GM12878 (cell line): ENCODE results near the gene SSBP4. TPM values are rescaled to one million over a fixed set of nuclear protein-coding genes. Genes with fewer than 3 reads are reported as not detected.

Source experiments
- BMI1 ChIP-seq: fragments of 450-650 bp; IDR thresholded peaks from 2 replicates; pipeline ENCODE4 v1.6.1; 2016; ENCODE audit warnings: mild to moderate bottlenecking, moderate library complexity, borderline replicate concordance
- CBFB ChIP-seq: IDR thresholded peaks from 2 replicates; pipeline ENCODE4 v1.6.1; 2016; ENCODE audit warnings: antibody characterized with exemption, low read depth
- CBX3 ChIP-seq: fragments of 200-600 bp; sonication (generic); IDR thresholded peaks from 2 replicates; pipeline ENCODE4 v1.6.1; 2016; ENCODE audit warnings: low read depth, borderline replicate concordance
- ETV6 ChIP-seq, 2 experiments: fragments of 450-650 bp in 1 of 2; IDR thresholded peaks in 1 of 2; conservative IDR thresholded peaks in 1 of 2; 2 replicates each; pipeline ENCODE4 v1.6.1; 2014; ENCODE audit warnings: antibody characterized with exemption in 1 of 2, borderline replicate concordance in 1 of 2, low read depth in 1 of 2, mild to moderate bottlenecking in 1 of 2, moderate library complexity in 1 of 2
- GATAD2B ChIP-seq: fragments of 450-650 bp; conservative IDR thresholded peaks from 2 replicates; pipeline ENCODE4 v1.6.1; 2017; ENCODE audit warnings: low read depth, mild to moderate bottlenecking, moderate library complexity
- HDGF ChIP-seq: fragments of 450-650 bp; IDR thresholded peaks from 2 replicates; pipeline ENCODE4 v1.6.1; 2016; ENCODE audit warnings: antibody characterized with exemption
- IRF4 ChIP-seq: IDR thresholded peaks from 2 replicates; pipeline ENCODE4 v1.6.1; 2011; ENCODE audit warnings: low read depth, low read length
- MEF2B ChIP-seq: fragments of 450-650 bp; IDR thresholded peaks from 2 replicates; pipeline ENCODE4 v1.6.1; 2018; ENCODE audit warnings: mild to moderate bottlenecking, moderate library complexity; ENCODE audit not compliant: partially characterized antibody, poor library complexity, severe bottlenecking
- MXI1 ChIP-seq: fragments of 150-350 bp; IDR thresholded peaks from 2 replicates; pipeline ENCODE4 v1.6.1; 2011; ENCODE audit warnings: low read depth, mild to moderate bottlenecking, inconsistent platforms, low read length, improper control_type of control experiment
- NBN ChIP-seq: fragments of 450-650 bp; IDR thresholded peaks from 2 replicates; pipeline ENCODE4 v1.6.1; 2016
- POU2F2 ChIP-seq: IDR thresholded peaks from 3 replicates; pipeline ENCODE4 v1.6.1; 2011; ENCODE audit warnings: low read depth, mild to moderate bottlenecking, low read length, borderline replicate concordance
- RAD51 ChIP-seq: fragments of 450-650 bp; IDR thresholded peaks from 2 replicates; pipeline ENCODE4 v1.6.1; 2016; ENCODE audit warnings: moderate library complexity, mild to moderate bottlenecking, inconsistent platforms
- RB1 ChIP-seq: fragments of 450-650 bp; formaldehyde crosslinking; IDR thresholded peaks from 2 replicates; pipeline ENCODE4 v1.6.1; 2017; ENCODE audit warnings: mild to moderate bottlenecking, borderline replicate concordance
- RELA ChIP-seq: fragments of 450-650 bp; IDR thresholded peaks from 2 replicates; pipeline ENCODE4 v1.8.0; 2014; ENCODE audit warnings: borderline replicate concordance; ENCODE audit not compliant: partially characterized antibody
- RUNX3 ChIP-seq: IDR thresholded peaks from 2 replicates; pipeline ENCODE4 v1.6.1; 2012; ENCODE audit warnings: low read length, inconsistent platforms
- SIN3A ChIP-seq: IDR thresholded peaks from 2 replicates; pipeline ENCODE4 v1.6.1; 2012; ENCODE audit warnings: low read depth, low read length, improper control_type of control experiment
- SPI1 ChIP-seq: IDR thresholded peaks from 2 replicates; pipeline ENCODE4 v1.6.1; 2011; ENCODE audit warnings: low read depth, mild to moderate bottlenecking, low read length, moderate library complexity, borderline replicate concordance; ENCODE audit not compliant: insufficient read depth
- YY1 ChIP-seq: IDR thresholded peaks from 2 replicates; pipeline ENCODE4 v1.6.1; 2011; ENCODE audit warnings: low read depth, mild to moderate bottlenecking, low read length
- polyA plus RNA-seq, 11 experiments: library from polyadenylated mRNA; depleted of rRNA in 4 of 11; unstranded in 6 of 11; stranded (reverse) in 5 of 11; fragments of >200 nt; fragmentation: Nextera tagmentation in 4 of 11; fragmentation: Illumina TruSeq in 1 of 11; extraction: Ambion mirVana in 4 of 11; extraction: Trizol in 1 of 11; gene quantifications; 1 replicate in 1 of 11; 2 replicates in 10 of 11; pipeline versions ENCODE4 v1.2.1 to v1.2.3, GENCODE V29; 2011 to 2016; ENCODE audit warnings: inconsistent platforms in 2 of 11, missing spikeins in 2 of 11, low read depth in 1 of 11
- total RNA-seq, 4 experiments: library from RNA; depleted of rRNA in 3 of 4; stranded (reverse); fragments of >200 nt in 3 of 4; fragmentation: Illumina TruSeq in 1 of 4; extraction: Trizol in 1 of 4; gene quantifications; 2 replicates each; pipeline versions ENCODE4 v1.2.1 to v1.2.3, GENCODE V29; 2013 to 2021
- TF ChIP-seq, protein P1 (sequence below): fragments of 450-650 bp; IDR thresholded peaks from 2 replicates; pipeline ENCODE4 v1.6.1; 2016; ENCODE audit warnings: mild to moderate bottlenecking, moderate library complexity, borderline replicate concordance
- TF ChIP-seq, protein P2 (sequence below): fragments of 450-650 bp; IDR thresholded peaks from 2 replicates; pipeline ENCODE4 v1.6.1; 2017; ENCODE audit warnings: mild to moderate bottlenecking, moderate library complexity
- TF ChIP-seq, protein P3 (sequence below): fragments of 450-650 bp; IDR thresholded peaks from 2 replicates; pipeline ENCODE4 v1.6.1; 2016; ENCODE audit warnings: mild to moderate bottlenecking

SSBP4 gene
- total and polyA plus RNA-seq, 10 of the 15 experiments (the other 5 are each of a cell fraction or from before 2014, with no cell fraction given): 0.37 to 150 (median 38.9) TPM

DNA sequence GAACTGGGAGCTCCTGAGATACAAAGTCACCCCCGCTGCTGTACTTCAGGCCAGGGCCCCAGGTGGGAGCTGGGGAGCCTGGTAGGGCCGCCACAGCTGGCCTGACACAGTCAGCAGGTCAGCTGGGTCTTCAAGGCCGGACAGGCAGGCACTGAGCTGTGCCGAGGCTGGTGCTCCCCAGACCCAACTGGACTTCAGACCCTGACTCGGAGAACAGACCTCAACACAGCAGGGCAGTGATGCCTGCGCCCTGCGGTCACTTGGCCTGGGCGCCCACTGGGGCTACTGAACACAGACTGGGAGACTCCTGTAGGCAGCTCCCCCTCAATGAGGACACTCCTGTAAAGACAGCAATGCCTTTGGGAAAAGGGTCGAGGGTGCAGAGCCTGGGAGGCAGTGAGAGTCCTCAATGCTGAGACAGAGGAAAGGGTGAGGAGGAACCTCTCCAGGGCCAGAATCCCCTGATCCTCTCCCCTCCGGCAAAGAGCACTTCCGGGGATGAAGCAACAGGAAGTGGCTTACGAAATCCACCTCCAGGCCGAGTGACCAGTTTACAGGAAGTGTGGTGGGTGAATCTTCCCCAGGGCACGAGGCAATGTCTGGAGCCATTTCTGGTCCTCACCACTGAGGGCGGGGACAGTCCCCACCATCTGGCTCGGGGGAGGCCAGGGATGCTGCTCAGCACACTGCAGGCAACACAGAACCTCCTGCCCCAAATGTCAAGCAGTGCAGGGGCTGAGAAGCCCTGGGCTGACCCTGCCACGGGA lies 59.5 kb downstream of the SSBP4 start (continued):
- TF ChIP-seq YY1 (peak; percentile 84), SIN3A (no peak), CBX3 (no peak), RUNX3 (peak; percentile 86), ETV6 (conservative IDR thresholded peaks at IDR 0.05 in 1 of 2, IDR thresholded peaks at IDR 0.05 in 1 of 2; ENCODE audit: borderline replicate concordance in 1 of 2, low read depth in 1 of 2) (peak in 1 of 2 experiments; percentile 93; a peak in 2 of 4 replicates), HDGF (peak; percentile 61; the same call in 1 of the 2 replicates), RAD51 (no peak), IRF4 (peak; percentile 22; the same call in 1 of the 2 replicates), NBN (peak; percentile 43; the same call in 1 of the 2 replicates), RB1 (no peak), GATAD2B (peak; percentile 80; the same call in 1 of the 2 replicates), POU2F2 (no peak; the same call in 2 of the 3 replicates), RELA (no peak), MXI1 (peak; percentile 33; the same call in 1 of the 2 replicates), MEF2B (peak; percentile 39), CBFB (peak; percentile 37; the same call in 1 of the 2 replicates), BMI1 (no peak), SPI1 (peak; percentile 74)
- TF ChIP-seq, protein P1, sequence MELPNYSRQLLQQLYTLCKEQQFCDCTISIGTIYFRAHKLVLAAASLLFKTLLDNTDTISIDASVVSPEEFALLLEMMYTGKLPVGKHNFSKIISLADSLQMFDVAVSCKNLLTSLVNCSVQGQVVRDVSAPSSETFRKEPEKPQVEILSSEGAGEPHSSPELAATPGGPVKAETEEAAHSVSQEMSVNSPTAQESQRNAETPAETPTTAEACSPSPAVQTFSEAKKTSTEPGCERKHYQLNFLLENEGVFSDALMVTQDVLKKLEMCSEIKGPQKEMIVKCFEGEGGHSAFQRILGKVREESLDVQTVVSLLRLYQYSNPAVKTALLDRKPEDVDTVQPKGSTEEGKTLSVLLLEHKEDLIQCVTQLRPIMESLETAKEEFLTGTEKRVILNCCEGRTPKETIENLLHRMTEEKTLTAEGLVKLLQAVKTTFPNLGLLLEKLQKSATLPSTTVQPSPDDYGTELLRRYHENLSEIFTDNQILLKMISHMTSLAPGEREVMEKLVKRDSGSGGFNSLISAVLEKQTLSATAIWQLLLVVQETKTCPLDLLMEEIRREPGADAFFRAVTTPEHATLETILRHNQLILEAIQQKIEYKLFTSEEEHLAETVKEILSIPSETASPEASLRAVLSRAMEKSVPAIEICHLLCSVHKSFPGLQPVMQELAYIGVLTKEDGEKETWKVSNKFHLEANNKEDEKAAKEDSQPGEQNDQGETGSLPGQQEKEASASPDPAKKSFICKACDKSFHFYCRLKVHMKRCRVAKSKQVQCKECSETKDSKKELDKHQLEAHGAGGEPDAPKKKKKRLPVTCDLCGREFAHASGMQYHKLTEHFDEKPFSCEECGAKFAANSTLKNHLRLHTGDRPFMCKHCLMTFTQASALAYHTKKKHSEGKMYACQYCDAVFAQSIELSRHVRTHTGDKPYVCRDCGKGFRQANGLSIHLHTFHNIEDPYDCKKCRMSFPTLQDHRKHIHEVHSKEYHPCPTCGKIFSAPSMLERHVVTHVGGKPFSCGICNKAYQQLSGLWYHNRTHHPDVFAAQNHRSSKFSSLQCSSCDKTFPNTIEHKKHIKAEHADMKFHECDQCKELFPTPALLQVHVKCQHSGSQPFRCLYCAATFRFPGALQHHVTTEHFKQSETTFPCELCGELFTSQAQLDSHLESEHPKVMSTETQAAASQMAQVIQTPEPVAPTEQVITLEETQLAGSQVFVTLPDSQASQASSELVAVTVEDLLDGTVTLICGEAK: peak; percentile 79
- TF ChIP-seq, protein P2, sequence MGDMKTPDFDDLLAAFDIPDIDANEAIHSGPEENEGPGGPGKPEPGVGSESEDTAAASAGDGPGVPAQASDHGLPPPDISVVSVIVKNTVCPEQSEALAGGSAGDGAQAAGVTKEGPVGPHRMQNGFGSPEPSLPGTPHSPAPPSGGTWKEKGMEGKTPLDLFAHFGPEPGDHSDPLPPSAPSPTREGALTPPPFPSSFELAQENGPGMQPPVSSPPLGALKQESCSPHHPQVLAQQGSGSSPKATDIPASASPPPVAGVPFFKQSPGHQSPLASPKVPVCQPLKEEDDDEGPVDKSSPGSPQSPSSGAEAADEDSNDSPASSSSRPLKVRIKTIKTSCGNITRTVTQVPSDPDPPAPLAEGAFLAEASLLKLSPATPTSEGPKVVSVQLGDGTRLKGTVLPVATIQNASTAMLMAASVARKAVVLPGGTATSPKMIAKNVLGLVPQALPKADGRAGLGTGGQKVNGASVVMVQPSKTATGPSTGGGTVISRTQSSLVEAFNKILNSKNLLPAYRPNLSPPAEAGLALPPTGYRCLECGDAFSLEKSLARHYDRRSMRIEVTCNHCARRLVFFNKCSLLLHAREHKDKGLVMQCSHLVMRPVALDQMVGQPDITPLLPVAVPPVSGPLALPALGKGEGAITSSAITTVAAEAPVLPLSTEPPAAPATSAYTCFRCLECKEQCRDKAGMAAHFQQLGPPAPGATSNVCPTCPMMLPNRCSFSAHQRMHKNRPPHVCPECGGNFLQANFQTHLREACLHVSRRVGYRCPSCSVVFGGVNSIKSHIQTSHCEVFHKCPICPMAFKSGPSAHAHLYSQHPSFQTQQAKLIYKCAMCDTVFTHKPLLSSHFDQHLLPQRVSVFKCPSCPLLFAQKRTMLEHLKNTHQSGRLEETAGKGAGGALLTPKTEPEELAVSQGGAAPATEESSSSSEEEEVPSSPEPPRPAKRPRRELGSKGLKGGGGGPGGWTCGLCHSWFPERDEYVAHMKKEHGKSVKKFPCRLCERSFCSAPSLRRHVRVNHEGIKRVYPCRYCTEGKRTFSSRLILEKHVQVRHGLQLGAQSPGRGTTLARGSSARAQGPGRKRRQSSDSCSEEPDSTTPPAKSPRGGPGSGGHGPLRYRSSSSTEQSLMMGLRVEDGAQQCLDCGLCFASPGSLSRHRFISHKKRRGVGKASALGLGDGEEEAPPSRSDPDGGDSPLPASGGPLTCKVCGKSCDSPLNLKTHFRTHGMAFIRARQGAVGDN: peak; percentile 74
- TF ChIP-seq, protein P3, sequence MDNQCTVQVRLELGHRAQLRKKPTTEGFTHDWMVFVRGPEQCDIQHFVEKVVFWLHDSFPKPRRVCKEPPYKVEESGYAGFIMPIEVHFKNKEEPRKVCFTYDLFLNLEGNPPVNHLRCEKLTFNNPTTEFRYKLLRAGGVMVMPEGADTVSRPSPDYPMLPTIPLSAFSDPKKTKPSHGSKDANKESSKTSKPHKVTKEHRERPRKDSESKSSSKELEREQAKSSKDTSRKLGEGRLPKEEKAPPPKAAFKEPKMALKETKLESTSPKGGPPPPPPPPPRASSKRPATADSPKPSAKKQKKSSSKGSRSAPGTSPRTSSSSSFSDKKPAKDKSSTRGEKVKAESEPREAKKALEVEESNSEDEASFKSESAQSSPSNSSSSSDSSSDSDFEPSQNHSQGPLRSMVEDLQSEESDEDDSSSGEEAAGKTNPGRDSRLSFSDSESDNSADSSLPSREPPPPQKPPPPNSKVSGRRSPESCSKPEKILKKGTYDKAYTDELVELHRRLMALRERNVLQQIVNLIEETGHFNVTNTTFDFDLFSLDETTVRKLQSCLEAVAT: 0 out of 2 replicates have a peak, but pooled peaks have one; percentile 43
